Omental fat pad (tissue), 4 donors: ENCODE data around the gene ABR. TPM values are rescaled to one million over a fixed set of nuclear protein-coding genes. Genes with fewer than 3 reads are reported as not detected.
"Not testable (repeated sequence)": the region's sequence is repeated elsewhere in the genome, so short reads cannot be mapped to it uniquely, and the experiment has no call there.

Experiments used
- ATAC-seq: fragments of 150-250 bp; one replicate; pipeline ENCODE4 v1.9.1; 2016; ENCODE audit warnings: mild to moderate bottlenecking, moderate library complexity; ENCODE audit not compliant: low FRiP score
- DNase-seq: peaks from one replicate; pipeline ENCODE4 v3.0.0-alpha.2; 2019; ENCODE audit warnings: low spot score
- CTCF ChIP-seq, 3 donors: fragments of 450-650 bp; IDR thresholded peaks; one replicate each; pipeline ENCODE4 v1.5.1; 2016 to 2017; ENCODE audit warnings: antibody characterized with exemption in 3 of 3, mild to moderate bottlenecking in 3 of 3, moderate library complexity in 2 of 3
- total RNA-seq, 4 donors: library from RNA; depleted of rRNA; stranded (reverse); fragments of >200 nt; gene quantifications; one replicate each; pipeline ENCODE4 v1.1.0, GENCODE V29; 2016

The ABR gene
- total RNA-seq, 4 donors from 2014 or later, result 51.1 to 92.1 (median 75.8) TPM

- ATAC-seq (no peak), DNase-seq (no peak)
- TF ChIP-seq CTCF (IDR thresholded peaks at IDR 0.05), result no peak
These were observed 49.6 kb downstream of the ABR start for GRCh38 chr17:1130191-1130590.

GRCh38 chr17:1128463-1128862, 51.3 kb downstream of the ABR start:
- DNase-seq, ATAC-seq: not testable (repeated sequence)

GRCh38 chr17:1126801-1127550, 52.8 kb downstream of the ABR start:
- no peak for ATAC-seq
- DNase-seq, result no peak
- no peak for TF ChIP-seq CTCF (IDR thresholded peaks at IDR 0.05)

GRCh38 chr17:1126250-1126797, 53.5 kb downstream of the ABR start:
- ATAC-seq (no peak), DNase-seq (no peak)
- TF ChIP-seq CTCF (IDR thresholded peaks at IDR 0.05), result no peak

GRCh38 chr17:1125788-1126145, 54.0 kb downstream of the ABR start:
- ATAC-seq (no peak), DNase-seq (no peak)
- TF ChIP-seq CTCF (IDR thresholded peaks at IDR 0.05), result no peak

- TF ChIP-seq CTCF (IDR thresholded peaks at IDR 0.05), result no peak
- no peak for ATAC-seq
- no peak for DNase-seq
These were observed 54.6 kb downstream of the ABR start for GRCh38 chr17:1124896-1125787.

GRCh38 chr17:1123921-1124715, 55.7 kb downstream of the ABR start:
- DNase-seq, result no peak
- TF ChIP-seq CTCF (IDR thresholded peaks at IDR 0.05), result no peak
- no peak for ATAC-seq
